ENCODE data around the gene STIM2. TPM values are rescaled to one million over a fixed set of nuclear protein-coding genes. Genes with fewer than 3 reads are reported as not detected.

The STIM2 gene
- total and polyA plus RNA-seq, 2 donors (not counting 1 experiment from before 2014, with no cell fraction given), result 19.0 to 33.0 TPM

- Histone ChIP-seq H3K79me2 (ENCODE audit: control insufficient read depth, insufficient read depth, low read length) (no peaks in the 10 kb centered on the region), H3K9me3 (ENCODE audit: control insufficient read depth, insufficient read depth, low read depth, low read length) (no peaks in the 10 kb centered on the region), H2AFZ (ENCODE audit: low read length) (no peak overlapping the region), H3K4me2 (ENCODE audit: extremely low read depth, insufficient read depth, low read length) (no peak overlapping the region), H3K27ac (ENCODE audit: insufficient read depth, low read length) (no peak overlapping the region), H4K20me1 (ENCODE audit: control insufficient read depth, extremely low read depth, insufficient read depth, low read length) (no peaks in the 10 kb centered on the region), H3K4me1 (ENCODE audit: control insufficient read depth, extremely low read depth, insufficient read depth, low read length) (peaks cover 15% of the 10 kb centered on the region), H3K4me3 (replicated peaks in 1 of 4; ENCODE audit: control extremely low read depth in 1 of 4, insufficient read depth in 1 of 4, low read depth in 3 of 4, low read length in 4 of 4) (no peak overlapping the region), H3K27me3 (ENCODE audit: control insufficient read depth, insufficient read depth, low read length) (no peaks in the 10 kb centered on the region), H3K36me3 (ENCODE audit: control insufficient read depth, insufficient read depth, low read length) (no peaks in the 10 kb centered on the region), H3K9ac (ENCODE audit: insufficient read depth, low read length) (no peak overlapping the region)
- no peak for DNase-seq (ENCODE audit: low read depth in 2 of 2)
- no peak for TF ChIP-seq EZH2 (IDR thresholded peaks at IDR 0.05; ENCODE audit: low read length, missing control alignments)
- peak in 1 of 2 donors; percentile 3 for TF ChIP-seq CTCF (conservative IDR thresholded peaks at IDR 0.05 in 1 of 2, IDR thresholded peaks at IDR 0.05 in 1 of 2; ENCODE audit: low read depth in 1 of 2, low read length in 2 of 2)
Observed at GRCh38 chr4:27000820-27001219, 140.2 kb downstream of the STIM2 start.

DNA sequence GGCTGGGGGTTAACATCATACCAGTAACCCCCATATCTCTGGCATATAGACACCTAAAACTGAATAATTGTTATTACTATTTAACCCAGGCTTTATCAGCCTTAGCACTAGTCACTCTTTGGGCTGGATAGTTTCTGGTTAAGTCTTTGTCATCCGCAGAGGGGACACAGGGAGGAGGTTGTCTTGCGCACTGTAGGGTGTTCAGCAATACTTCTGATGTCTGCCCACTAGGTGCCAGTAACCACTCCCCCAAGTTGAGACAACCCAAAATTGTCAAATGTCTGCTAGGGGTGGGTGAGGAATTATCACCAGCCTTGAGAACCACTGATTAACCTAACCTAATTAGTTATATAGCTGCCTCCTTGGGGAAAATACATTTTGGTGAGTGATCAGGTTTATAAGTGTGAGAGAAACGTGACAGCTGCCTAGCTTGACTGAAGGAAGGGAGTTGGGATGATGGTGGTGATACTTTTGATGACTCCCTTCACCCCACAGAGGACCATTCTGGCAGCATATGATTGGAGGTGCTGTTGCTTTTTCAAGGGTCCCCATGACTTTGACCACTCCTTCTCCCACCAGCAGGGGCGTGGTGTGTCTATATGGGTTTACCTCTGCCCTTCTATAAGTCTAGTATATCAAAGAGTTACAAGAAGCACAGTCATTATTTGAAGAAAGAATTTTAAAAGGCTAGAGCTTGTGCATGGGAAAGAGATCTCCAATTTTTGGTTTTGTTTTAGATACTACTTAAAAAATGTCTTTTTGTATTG lies 140.9 kb downstream of the STIM2 start:
- TF ChIP-seq CTCF (conservative IDR thresholded peaks at IDR 0.05 in 1 of 2, IDR thresholded peaks at IDR 0.05 in 1 of 2; ENCODE audit: low read depth in 1 of 2, low read length in 2 of 2) (no peak), EZH2 (IDR thresholded peaks at IDR 0.05; ENCODE audit: low read length, missing control alignments) (no peak)
- H3K4me1 ChIP-seq (ENCODE audit: control insufficient read depth, extremely low read depth, insufficient read depth, low read length), result peaks cover 16% of the 10 kb centered on the region
- no peaks in the 10 kb centered on the region for H3K36me3 ChIP-seq (ENCODE audit: control insufficient read depth, insufficient read depth, low read length)
- H4K20me1 ChIP-seq (ENCODE audit: control insufficient read depth, extremely low read depth, insufficient read depth, low read length), result no peaks in the 10 kb centered on the region
- H3K79me2 ChIP-seq (ENCODE audit: control insufficient read depth, insufficient read depth, low read length), result no peaks in the 10 kb centered on the region
- H3K9ac ChIP-seq (ENCODE audit: insufficient read depth, low read length), result no peak overlapping the region
- H3K4me2 ChIP-seq (ENCODE audit: extremely low read depth, insufficient read depth, low read length), result no peak overlapping the region
- H3K4me3 ChIP-seq (replicated peaks in 1 of 4; ENCODE audit: control extremely low read depth in 1 of 4, insufficient read depth in 1 of 4, low read depth in 3 of 4, low read length in 4 of 4), result no peak overlapping the region
- H3K9me3 ChIP-seq (ENCODE audit: control insufficient read depth, insufficient read depth, low read depth, low read length), result no peaks in the 10 kb centered on the region
- DNase-seq (ENCODE audit: low read depth in 2 of 2), result no peak
- H3K27me3 ChIP-seq (ENCODE audit: control insufficient read depth, insufficient read depth, low read length), result no peaks in the 10 kb centered on the region
- H3K27ac ChIP-seq (ENCODE audit: insufficient read depth, low read length), result no peak overlapping the region
- no peak overlapping the region for H2AFZ ChIP-seq (ENCODE audit: low read length)

DNA sequence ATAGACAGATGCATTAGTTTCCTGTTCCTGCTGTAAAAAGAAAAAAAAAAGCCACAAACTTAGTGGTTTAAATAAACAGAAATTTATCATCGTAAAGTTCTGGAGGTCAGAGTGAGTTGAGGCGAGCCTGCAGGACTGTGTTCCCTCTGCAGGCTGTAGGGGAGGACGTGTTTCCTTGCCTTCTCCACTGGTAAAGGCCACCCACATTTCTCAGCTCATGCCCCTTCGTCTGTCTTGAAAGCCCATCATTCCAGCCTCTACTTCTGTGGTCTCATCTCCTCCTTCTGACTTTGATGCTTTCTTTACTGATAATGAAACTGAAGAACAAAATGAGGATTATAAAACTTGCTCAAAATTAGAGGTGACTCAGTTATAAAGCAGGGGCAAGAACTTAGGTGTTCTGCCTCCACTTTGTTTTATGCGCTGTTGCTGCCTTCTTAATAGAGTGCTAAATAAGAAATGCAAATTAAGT lies 143.0 kb downstream of the STIM2 start:
- Histone ChIP-seq H3K9me3 (ENCODE audit: control insufficient read depth, insufficient read depth, low read depth, low read length) (no peaks in the 10 kb centered on the region), H3K9ac (ENCODE audit: insufficient read depth, low read length) (no peak overlapping the region), H3K27ac (ENCODE audit: insufficient read depth, low read length) (no peak overlapping the region), H3K79me2 (ENCODE audit: control insufficient read depth, insufficient read depth, low read length) (no peaks in the 10 kb centered on the region), H3K4me3 (replicated peaks in 1 of 4; ENCODE audit: control extremely low read depth in 1 of 4, insufficient read depth in 1 of 4, low read depth in 3 of 4, low read length in 4 of 4) (no peak overlapping the region), H2AFZ (ENCODE audit: low read length) (no peak overlapping the region), H3K36me3 (ENCODE audit: control insufficient read depth, insufficient read depth, low read length) (no peaks in the 10 kb centered on the region), H3K27me3 (ENCODE audit: control insufficient read depth, insufficient read depth, low read length) (no peaks in the 10 kb centered on the region), H3K4me1 (ENCODE audit: control insufficient read depth, extremely low read depth, insufficient read depth, low read length) (peaks cover 19% of the 10 kb centered on the region), H4K20me1 (ENCODE audit: control insufficient read depth, extremely low read depth, insufficient read depth, low read length) (no peaks in the 10 kb centered on the region), H3K4me2 (ENCODE audit: extremely low read depth, insufficient read depth, low read length) (peak overlapping the region; percentile 65)
- TF ChIP-seq EZH2 (IDR thresholded peaks at IDR 0.05; ENCODE audit: low read length, missing control alignments) (no peak), CTCF (conservative IDR thresholded peaks at IDR 0.05 in 1 of 2, IDR thresholded peaks at IDR 0.05 in 1 of 2; ENCODE audit: low read depth in 1 of 2, low read length in 2 of 2) (peak in 1 of 2 donors; percentile 38)
- DNase-seq (ENCODE audit: low read depth in 2 of 2), result peak; percentile 72 to 74
